Thyroid gland (tissue), 4 donors: ENCODE results near the gene GPRIN2.

Source experiments
- CTCF ChIP-seq, 6 experiments: fragments of 200-600 bp in 3 of 6; fragments of 450-650 bp in 3 of 6; sonication (generic) in 3 of 6; IDR thresholded peaks; one replicate each; pipeline ENCODE4 v1.5.1; 2016 to 2019; ENCODE audit warnings: antibody characterized with exemption in 6 of 6, mild to moderate bottlenecking in 2 of 6, inconsistent platforms in 1 of 6, moderate library complexity in 1 of 6
- POLR2A ChIP-seq, 2 donors: fragments of 450-650 bp; IDR thresholded peaks; one replicate each; pipeline ENCODE4 v1.6.1; 2017; ENCODE audit warnings: antibody characterized with exemption in 2 of 2, mild to moderate bottlenecking in 2 of 2, moderate library complexity in 1 of 2

- TF ChIP-seq CTCF (IDR thresholded peaks at IDR 0.05) (no peak), POLR2A (IDR thresholded peaks at IDR 0.05) (no peak)
Observed at GRCh38 chr10:46515793-46516192, 40.7 kb downstream of the GPRIN2 start.
